Suppressor macrophage (primary cell): ENCODE results near the gene CTDSP2.
"Not testable (repeated sequence)": the region's sequence is repeated elsewhere in the genome, so short reads cannot be mapped to it uniquely, and the experiment has no call there.

Experiments
- DNase-seq, 4 experiments: peaks; one replicate each; pipeline ENCODE4 v3.0.0-alpha.2; 2020 to 2022

The CTDSP2 gene

GRCh38 chr12:57881475-57881874 is 34.9 kb upstream of the CTDSP2 start:
- no peak for DNase-seq

DNA sequence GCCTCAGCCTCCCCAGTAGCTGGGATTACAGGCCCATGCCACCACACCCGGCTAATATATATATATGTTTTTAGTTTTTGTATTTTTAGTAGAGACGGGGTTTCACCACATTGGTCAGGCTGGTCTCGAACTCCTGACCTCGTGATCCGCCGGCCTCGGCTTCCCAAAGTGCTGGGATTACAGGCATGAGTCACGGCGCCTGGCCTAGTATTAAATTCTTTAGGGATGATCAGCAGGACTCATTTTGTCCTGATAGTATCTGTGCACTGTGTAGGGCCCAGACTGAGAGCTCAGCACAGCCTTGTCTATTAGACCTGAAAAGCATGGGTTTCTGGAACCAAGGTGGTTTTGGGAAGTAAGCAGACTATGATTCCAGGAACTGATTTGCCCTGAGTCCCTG is 34.5 kb upstream of the CTDSP2 start:
- DNase-seq = not testable (repeated sequence)

DNA sequence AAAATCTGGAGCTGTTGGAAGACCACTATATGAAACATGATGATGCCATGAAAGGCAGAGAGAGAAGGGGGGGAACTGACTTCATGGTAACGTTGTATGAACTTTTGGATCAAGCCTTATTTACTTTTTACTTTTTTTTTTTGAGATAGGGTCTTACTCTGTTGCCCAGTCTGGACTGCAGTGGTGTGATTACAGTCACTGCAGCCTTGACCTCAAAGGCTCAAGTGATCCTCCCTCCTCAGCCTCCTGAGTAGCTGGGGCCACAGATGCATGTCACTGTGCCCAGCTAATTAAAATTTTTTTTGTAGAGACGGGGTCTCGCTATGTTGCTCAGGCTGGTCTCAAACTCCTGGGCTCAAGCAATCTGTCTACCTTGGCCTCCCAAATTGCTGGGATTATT is 31.3 kb upstream of the CTDSP2 start:
- DNase-seq = no peak

DNA sequence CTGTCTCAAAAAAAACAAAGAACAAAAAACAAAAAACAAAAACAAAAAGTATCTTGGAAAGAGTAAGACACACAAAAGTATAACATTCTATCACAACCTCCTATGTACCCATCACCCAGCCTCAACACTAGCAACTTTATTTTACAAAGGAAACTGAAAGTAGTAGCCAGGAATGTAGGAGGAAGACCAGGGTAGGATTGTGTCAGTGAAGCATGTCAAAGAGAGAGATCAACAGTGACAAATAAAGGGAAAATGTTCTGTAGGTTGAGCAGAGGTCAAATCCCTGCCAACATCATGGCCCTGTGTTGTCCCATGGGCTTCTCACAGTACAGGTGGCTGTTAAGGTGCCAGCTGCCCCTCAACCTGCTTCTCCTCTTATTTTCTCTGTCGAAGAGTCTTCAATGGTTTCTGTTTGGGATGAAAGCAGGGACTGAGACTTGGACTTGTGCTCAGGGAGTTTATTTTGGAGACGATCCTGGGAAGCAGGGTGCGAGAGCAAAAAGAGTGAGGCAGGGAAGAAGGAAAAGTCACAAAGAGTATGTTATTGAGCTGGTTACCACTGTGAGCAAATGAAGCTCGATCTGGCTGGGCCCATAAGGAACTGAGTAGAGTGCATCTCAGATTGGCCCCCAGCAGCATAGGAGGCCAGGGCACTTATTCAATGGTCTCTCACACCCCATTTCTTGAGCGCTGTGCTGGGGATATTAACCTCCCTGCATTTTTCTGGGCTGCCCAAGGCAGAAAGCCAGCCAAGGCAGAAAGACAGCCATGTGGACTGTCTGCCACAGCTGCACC is 29.4 kb upstream of the CTDSP2 start:
- no peak for DNase-seq

DNA sequence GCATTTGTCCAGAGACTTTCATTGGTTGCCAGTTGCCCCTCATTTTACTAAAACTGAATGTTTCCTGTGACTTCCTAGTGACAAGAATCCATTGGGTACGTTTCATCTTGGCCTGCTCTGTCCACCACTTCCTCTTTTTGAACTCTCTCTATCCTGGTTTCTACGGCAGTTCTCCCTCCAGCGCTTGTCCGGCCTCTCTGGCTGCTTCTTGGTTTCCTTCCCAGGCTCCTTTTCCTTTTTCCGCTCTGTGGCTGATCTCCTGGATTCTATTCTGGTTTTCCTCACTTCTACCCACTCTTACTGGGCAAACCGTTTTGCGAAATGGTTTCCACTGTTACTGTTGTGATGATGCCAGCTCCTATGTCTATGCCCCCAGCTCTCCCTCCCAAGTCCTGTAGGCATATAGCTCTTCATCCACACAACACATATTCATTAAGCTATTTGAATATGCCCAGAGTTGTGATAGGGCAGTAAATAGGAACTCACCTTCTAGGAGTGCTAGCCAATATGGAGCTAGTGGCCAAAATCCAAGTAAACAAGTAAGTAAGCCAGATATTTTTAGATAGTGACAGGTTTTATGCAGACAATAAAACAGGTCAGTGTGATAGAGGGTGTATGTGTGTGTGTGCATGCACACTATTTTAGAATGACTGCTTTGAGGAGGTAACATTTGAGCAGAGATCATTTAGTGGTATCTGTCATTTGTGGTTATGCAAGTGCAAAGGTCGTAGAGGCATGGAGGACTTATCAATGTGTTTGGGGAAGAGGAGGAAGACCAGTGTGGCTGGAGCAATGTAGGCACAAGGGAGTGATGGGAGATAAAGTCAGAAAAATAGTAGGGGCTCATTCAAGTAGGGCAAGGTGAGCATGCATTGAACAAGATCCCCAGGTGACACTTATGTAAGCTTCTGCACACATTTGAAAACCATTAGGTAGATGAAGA is 27.9 kb upstream of the CTDSP2 start:
- DNase-seq = peak; percentile 46 to 71 (median 66)

DNA sequence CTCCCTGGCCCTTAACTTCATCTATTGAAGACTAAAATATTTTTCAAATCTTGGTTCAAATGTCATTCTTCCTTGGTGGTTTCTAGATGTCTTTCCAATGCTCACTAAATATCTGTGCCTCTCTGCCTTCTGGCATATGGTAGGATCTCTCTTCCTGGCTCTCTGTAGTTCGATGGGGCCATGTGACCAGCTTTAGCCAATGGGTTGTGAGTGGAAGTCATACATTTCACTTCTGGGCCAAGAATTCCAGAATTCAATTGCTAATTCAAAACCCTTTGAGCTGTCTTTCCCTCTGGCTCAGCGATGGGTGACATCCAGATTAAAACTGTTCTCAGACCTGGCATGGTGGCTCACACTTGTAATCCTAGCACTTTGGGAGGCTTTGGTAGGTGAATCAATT is 25.8 kb upstream of the CTDSP2 start:
- DNase-seq = no peak

DNA sequence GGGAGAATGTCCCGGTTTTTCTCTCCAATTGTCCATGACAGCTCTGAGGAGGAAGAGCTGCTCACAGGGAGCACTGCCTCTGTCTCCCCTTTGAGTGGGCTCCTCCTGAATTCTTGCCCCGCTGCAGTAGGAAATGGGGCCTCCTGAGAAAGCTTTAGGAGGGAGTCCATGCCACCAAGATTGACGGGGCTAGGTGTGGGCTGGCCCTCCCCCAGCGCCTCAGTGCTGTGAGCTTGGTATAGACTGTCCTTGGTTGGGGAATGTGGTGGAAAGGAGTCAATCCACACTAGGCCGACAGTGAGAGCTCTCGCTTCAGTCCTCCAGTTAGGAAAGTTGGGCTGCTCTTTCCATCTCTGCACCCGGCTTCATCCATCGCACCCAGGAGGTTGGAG is 23.4 kb upstream of the CTDSP2 start:
- DNase-seq = no peak

- no peak for DNase-seq
Observed at GRCh38 chr12:57869298-57869926, 22.9 kb upstream of the CTDSP2 start.

DNA sequence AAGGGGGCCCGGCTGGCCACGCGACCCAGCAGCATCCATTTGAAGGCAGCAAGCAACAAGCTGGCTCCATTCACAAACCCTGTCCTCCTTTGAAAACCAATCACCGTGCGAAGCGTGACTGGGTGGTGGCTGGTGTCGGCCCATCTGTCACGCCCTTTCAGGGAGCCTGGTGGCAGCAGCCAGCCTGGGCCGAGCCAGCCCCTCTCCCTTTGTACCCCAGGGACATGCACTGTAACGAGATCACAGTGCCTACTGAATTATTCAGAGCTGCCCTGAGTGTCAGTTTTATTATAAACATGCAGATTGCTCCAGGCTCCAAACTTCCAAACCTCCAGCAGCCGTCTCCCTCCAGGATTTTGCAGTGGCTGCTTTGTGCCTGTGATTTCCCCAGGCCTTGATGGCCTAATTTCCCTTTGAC is 22.3 kb upstream of the CTDSP2 start:
- DNase-seq = no peak

- no peak for DNase-seq
Observed at GRCh38 chr12:57868221-57868620, 21.7 kb upstream of the CTDSP2 start.

DNA sequence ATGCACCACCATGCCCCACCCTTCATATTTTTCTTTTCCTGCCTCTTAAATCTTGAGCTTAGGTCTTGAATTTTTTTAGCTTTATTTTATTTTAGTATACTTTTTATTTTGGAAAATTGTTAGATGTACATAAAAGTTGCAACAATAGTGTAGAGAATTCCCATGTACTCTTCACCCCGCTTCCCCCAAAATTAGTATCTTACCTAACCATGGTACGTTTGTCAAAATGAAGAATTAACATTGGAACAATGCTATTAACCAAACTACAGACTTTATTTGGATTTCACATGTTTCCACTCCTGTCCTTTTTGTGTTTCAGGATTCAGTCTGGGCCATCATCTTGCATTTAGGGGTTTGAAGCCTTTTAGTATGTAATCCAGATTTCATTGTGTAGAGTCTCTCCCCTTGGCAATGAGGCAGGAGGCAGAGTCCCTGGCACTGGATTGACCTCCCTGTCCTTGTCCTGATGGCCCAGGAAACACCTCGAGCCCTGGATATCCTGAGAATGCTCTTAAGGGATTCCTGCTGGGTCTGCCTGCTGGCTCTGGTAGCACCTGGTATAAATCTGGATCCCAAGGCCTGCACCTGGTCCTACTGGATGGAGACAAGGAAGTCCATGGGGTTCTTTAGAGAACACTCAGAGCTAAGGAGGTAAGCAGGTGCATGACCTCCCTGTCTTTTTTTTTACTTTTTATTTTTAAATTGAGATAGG is 19.9 kb upstream of the CTDSP2 start:
- DNase-seq = no peak

GRCh38 chr12:57865084-57865751 is 18.7 kb upstream of the CTDSP2 start:
- peak; percentile 64 to 85 (median 79) for DNase-seq

DNA sequence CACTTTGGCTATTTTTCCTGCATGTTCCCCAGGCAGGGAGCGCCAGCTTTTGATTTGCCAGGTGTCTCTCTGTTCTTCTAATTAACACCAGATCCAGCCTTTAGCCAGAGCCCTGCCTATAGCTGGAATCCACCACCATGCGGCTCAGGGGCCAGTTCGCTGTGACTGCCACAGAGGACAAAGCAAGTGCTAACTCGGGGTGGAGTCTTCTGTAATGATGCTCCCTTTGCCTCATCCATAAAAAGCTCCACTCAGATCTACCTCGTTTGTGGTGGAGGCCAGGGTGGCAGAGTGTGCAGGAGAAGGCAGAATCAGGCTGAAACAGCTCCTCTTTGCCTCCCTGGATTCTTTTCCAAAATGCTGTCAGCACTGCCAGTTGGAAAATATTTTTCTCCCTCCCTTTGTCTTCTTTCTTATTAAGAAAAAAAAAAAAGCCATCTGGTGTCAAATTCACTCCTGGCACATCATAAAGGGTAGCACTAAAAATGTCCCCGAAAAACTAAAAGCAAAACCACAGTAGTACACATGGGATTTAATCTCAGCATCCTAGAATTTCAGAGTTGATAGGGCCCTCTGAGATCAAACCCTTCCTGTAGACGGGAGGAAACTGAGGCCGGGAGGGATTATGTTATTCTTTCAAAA is 18.0 kb upstream of the CTDSP2 start:
- no peak for DNase-seq

GRCh38 chr12:57863676-57864075 is 17.1 kb upstream of the CTDSP2 start:
- no peak for DNase-seq

DNA sequence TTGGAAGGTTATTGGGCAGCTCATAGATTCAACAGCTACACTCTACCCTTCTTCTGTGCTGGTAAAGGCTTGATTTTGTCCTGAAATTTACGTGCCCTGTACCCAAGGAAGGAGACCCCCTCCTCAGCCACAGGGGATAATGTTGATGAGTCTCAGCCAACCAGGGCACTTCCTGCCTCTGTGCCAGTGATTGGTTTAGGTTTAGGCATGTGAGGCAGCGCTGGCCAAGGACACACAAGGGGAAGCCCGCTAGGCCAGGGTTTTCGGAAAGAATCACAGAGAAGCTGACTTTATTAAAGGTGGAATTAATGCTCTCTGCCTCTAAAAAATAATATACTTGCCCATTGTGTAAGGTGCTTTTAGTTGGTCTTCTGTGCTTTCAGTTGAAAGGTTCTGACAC is 15.4 kb upstream of the CTDSP2 start:
- DNase-seq = no peak

DNA sequence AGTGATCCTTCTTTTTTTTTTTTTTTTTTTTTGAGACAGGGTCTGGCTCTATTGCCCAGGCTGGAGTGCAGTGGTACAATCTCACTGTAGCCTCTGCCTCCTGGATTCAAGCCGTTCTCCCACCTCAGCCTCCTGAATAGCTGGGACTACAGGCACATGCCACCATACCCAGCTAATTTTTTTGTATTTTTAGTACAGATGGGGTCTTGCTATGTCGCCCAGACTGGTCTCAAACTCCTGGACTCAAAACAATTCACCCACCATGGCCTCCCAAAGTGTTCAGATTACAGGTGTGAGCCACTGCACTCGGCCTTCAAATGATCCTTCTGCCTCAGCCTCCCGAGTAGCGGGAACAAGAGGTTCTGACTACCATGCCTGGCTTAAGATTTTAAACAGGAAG is 14.4 kb upstream of the CTDSP2 start:
- not testable (repeated sequence) for DNase-seq

GRCh38 chr12:57859121-57859520 is 12.6 kb upstream of the CTDSP2 start:
- no peak for DNase-seq

- not testable (repeated sequence) for DNase-seq
Observed at GRCh38 chr12:57858123-57858522, 11.6 kb upstream of the CTDSP2 start.

DNA sequence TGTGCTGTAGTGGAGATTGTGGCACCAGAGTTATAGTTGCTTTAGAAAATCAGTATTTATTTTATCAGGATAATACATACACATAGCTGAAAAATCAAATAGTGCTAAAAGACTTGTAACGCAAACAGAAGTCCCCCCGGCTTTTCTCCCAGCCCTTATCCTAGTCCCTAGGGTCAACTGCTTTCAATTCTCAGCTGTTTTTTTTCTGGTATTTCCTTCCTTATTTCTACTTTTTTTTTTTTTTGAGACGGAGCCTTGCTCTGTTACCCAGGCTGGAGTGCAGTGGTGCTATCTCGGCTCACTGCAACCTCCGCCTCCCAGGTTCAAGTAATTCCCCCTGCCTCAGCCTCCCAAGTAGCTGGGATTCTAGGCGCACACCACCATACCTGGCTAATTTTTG is 8.4 kb upstream of the CTDSP2 start:
- DNase-seq = peak in 3 of 4 experiments; percentile 27 to 50 (median 31)

DNA sequence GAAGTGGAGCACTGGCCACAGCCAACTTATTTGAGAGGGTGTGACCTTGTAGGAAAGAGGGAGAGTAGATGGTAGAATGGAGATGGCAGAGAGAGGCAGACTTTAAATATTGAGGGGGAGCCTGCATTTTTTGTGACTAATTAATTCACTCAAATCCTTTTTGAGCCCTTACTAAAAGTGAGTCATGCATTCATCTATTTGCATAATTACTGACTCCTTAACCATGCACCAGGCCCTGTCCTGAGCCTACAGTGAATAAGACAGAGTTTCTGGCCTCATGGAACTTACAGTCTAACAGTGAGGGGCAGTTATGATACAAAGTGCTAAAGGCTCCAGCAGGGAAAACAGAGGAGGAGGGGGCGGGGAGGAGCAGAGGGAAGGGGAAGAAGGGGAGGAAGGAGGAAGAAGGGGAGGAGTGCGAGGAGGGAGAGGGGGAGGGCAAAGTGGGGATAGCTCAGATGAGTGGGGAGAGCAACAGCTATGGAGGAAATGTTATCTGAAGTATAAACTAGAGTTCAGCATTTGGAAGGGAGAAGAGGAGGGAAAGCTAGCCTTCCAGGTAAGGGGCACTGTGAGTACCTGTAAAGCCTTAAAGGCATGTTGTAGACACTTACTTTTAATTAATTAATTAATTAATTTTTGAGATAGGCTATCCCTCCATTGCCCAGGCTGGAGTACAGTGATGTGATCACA is 7.5 kb upstream of the CTDSP2 start:
- no peak for DNase-seq
